PC-9 (cell line): ENCODE data around the gene PCYT2. TPM values are rescaled to one million over a fixed set of nuclear protein-coding genes. Genes with fewer than 3 reads are reported as not detected.

ENCODE experiments used
- BruUV-seq: library from RNA; stranded (reverse); fragments of 400-500 nt; replicated peaks from 2 replicates; lab custom pipeline; 2021; lab: Mats Ljungman, UMichigan
- CTCF ChIA-PET: fragments of 300-600 bp; sonication (Branson Sonifier 250); formaldehyde crosslinking; loops from one replicate; lab custom pipeline; 2022; ENCODE audit warnings: antibody characterized with exemption; lab: Charles Lee
- POLR2A ChIA-PET: fragments of 300-600 bp; sonication (Branson Sonifier 250); formaldehyde crosslinking; loops from one replicate; lab custom pipeline; 2022; ENCODE audit warnings: antibody characterized with exemption; ENCODE audit not compliant: unreplicated experiment; lab: Charles Lee
- DNase-seq, 2 experiments: peaks; one replicate each; pipeline versions ENCODE4 v3.0.0 to v3.0.0-alpha.2; 2015 to 2022; ENCODE audit warnings: mixed read lengths in 1 of 2
- H2AFZ ChIP-seq: fragments of 200-600 bp; sonication (generic); 2 replicates; pipeline ENCODE4 v1.8.1; 2017; ENCODE audit warnings: antibody characterized with exemption
- H3F3A ChIP-seq: fragments of 200-600 bp; sonication (generic); 2 replicates; pipeline ENCODE4 v1.8.1; 2017; ENCODE audit warnings: antibody characterized with exemption, mild to moderate bottlenecking, low read depth; ENCODE audit not compliant: insufficient read depth
- H3K27ac ChIP-seq: fragments of 200-600 bp; sonication (generic); 2 replicates; pipeline ENCODE4 v1.6.1; 2016; ENCODE audit warnings: mixed run types
- H3K27me3 ChIP-seq: fragments of 200-600 bp; sonication (generic); 2 replicates; pipeline ENCODE4 v1.6.1; 2016; ENCODE audit warnings: low read depth, mixed run types; ENCODE audit not compliant: insufficient read depth
- H3K36me3 ChIP-seq: fragments of 200-600 bp; sonication (generic); 2 replicates; pipeline ENCODE4 v1.6.1; 2016; ENCODE audit warnings: low read depth, mixed run types
- H3K4me1 ChIP-seq: fragments of 200-600 bp; sonication (generic); replicated peaks from 2 replicates; pipeline ENCODE4 v1.6.1; 2016; ENCODE audit warnings: mixed run types; ENCODE audit not compliant: insufficient read depth
- H3K4me2 ChIP-seq: fragments of 200-600 bp; sonication (generic); 2 replicates; pipeline ENCODE4 v1.6.1; 2017; ENCODE audit warnings: mixed run types
- H3K4me3 ChIP-seq: fragments of 200-600 bp; sonication (generic); 2 replicates; pipeline ENCODE4 v1.6.1; 2016; ENCODE audit warnings: mixed run types
- H3K79me2 ChIP-seq: fragments of 200-600 bp; sonication (generic); 2 replicates; pipeline ENCODE4 v1.6.1; 2017; ENCODE audit warnings: low read depth, mixed run types
- H3K9me2 ChIP-seq: fragments of 200-600 bp; sonication (generic); 2 replicates; pipeline ENCODE4 v1.8.1; 2017; ENCODE audit warnings: mild to moderate bottlenecking; ENCODE audit not compliant: insufficient read depth
- H3K9me3 ChIP-seq: fragments of 200-600 bp; sonication (generic); 2 replicates; pipeline ENCODE4 v1.8.1; 2016; ENCODE audit warnings: low read depth; ENCODE audit not compliant: insufficient read depth
- H4K20me1 ChIP-seq: fragments of 200-600 bp; sonication (generic); 2 replicates; pipeline ENCODE4 v1.8.1; 2017; ENCODE audit not compliant: insufficient read depth
- CTCF ChIP-seq: fragments of 200-600 bp; sonication (generic); conservative IDR thresholded peaks from 2 replicates; pipeline ENCODE4 v1.6.1; 2017; ENCODE audit warnings: mixed run types, antibody characterized with exemption, mild to moderate bottlenecking, moderate library complexity
- EZH2 ChIP-seq: fragments of 200-600 bp; sonication (generic); IDR thresholded peaks from 2 replicates; pipeline ENCODE4 v1.8.0; 2017; ENCODE audit warnings: antibody characterized with exemption, low read depth
- intact Hi-C: fragments of 100-400 bp; cut with micrococcal nuclease; formaldehyde crosslinking; loops from one replicate; pipeline ENCODE4 v1.10.0; 2022; ENCODE audit not compliant: unreplicated experiment
- total RNA-seq: library from RNA; stranded (reverse); gene quantifications from 2 replicates; pipeline ENCODE4 v1.2.3, GENCODE V29; 2021

The PCYT2 gene
- total RNA-seq, 1 experiment from 2014 or later: 82.2 TPM

DNA sequence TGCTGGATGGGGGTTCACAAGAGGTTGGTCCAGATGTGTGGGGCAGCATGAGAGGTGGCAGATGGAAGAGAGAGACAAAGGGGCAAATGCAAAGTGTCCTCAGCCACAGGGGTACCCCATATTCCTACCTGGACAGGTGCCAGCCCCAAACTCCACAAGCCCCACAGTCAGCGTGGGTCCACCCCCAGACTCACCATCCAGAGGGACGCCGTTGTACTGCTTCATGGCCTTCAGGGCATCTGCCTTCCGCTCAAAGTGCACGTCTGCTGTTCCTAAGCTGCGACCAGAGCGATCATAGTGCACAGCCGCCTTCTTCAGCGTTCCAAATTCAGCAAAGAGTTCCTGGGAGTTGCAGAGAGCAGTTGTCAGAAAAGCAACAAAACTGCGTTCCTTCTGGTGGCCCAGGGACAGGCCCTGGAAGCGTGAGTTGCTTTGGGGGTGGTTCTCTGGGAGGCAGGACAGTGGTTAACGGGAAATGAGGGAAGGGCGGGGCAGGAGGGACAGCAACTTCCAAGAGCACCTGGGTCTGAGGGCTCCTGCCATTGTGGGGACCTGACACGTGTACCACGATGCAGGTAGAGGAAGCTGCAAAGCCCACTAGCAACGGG is 22.1 kb downstream of the PCYT2 start:
- no peaks in the 10 kb centered on the region for H3K9me3 ChIP-seq

DNA sequence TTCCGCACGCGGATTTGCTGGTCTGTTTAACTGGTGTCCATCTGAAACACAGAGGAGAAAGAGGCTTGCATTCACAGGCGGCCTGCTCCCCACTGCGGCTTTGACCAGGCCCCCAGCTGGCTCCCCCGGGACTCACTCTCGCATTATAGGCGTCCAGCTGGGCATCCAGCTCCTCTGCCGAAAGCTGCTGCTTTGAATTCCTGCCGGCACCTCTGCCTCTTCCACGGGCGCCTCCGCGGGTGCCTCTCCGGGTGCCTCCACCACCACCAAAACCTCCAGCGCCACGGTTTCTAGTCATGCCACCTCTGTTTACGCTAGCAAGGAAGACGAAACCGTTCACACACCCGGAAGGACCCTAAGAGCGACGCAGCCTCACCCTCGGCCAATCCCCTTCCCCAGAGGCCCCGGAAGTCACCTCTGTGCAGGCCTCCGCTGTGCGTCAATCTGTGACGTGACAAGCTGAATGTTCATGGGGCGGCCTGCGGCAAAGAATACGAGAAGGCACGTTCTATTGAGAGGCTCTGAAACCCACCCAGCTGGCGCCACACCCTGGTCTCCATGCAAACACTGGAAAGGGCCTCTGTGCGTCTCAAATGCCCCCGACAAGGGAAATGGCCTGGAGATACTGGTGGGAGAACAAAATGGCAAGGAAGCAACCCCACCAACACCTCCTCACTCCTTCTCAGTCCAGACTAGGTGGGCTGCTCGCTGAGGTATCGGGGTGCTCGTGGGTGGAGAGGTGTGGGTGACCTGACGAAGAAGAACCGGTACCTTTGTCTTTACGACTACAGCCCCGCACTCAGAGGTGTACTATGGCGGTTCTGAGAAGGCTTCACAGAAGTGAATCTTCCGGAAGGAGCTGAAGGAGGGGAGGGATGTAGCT is 22.9 kb downstream of the PCYT2 start:
- Histone ChIP-seq H3K79me2 (peaks cover 61% of the 10 kb centered on the region), H3K4me3 (no peak overlapping the region), H3K27me3 (no peaks in the 10 kb centered on the region), H3K9me3 (no peaks in the 10 kb centered on the region), H2AFZ (no peak overlapping the region), H3K27ac (no peak overlapping the region), H3F3A (peaks cover 43% of the 10 kb centered on the region), H3K4me1 (peaks cover 27% of the 10 kb centered on the region), H3K36me3 (no peaks in the 10 kb centered on the region), H3K9me2 (no peaks in the 10 kb centered on the region), H4K20me1 (peaks cover 12% of the 10 kb centered on the region), H3K4me2 (no peak overlapping the region)
- intact Hi-C loops: no loop called here
- TF ChIP-seq EZH2 (no peak), CTCF (no peak)
- ChIA-PET CTCF (no interaction called here), POLR2A (no interaction called here)
- DNase-seq: no peak
- BruUV-seq: no TSS peak

More for the DNA sequence above, 22.1 kb downstream of the PCYT2 start:
- no peaks in the 10 kb centered on the region for H3K36me3 ChIP-seq
- TSS peak; percentile 29 for BruUV-seq
- H3K27me3 ChIP-seq: no peaks in the 10 kb centered on the region
- peaks cover 41% of the 10 kb centered on the region for H3F3A ChIP-seq
- TF ChIP-seq EZH2: no peak
- no peak for TF ChIP-seq CTCF
- intact Hi-C loops: no loop called here
- no peak overlapping the region for H3K27ac ChIP-seq
- peaks cover 12% of the 10 kb centered on the region for H4K20me1 ChIP-seq
- POLR2A ChIA-PET: no interaction called here
- CTCF ChIA-PET: no interaction called here
- DNase-seq: no peak
- peaks cover 27% of the 10 kb centered on the region for H3K4me1 ChIP-seq
- peaks cover 62% of the 10 kb centered on the region for H3K79me2 ChIP-seq
- no peak overlapping the region for H2AFZ ChIP-seq
- H3K9me2 ChIP-seq: no peaks in the 10 kb centered on the region
- H3K4me2 ChIP-seq: no peak overlapping the region
- H3K4me3 ChIP-seq: no peak overlapping the region

- BruUV-seq: no TSS peak
- CTCF ChIA-PET: interaction anchor here (0.6 kb wide), 1 partner anchor 649 kb away, joined by 6 read pairs; no protein-coding TSS in a partner anchor
Measured at GRCh38 chr17:81885869-81886548, 25.2 kb downstream of the PCYT2 start.

More at GRCh38 chr17:81885869-81886548, 25.2 kb downstream of the PCYT2 start:
- Histone ChIP-seq H3K4me3 (no peak overlapping the region), H3K27me3 (no peaks in the 10 kb centered on the region), H3K36me3 (no peaks in the 10 kb centered on the region), H3F3A (peaks cover 39% of the 10 kb centered on the region), H3K79me2 (peaks cover 45% of the 10 kb centered on the region), H3K9me2 (no peaks in the 10 kb centered on the region), H3K4me2 (peak overlapping the region; percentile 46), H4K20me1 (peaks cover 12% of the 10 kb centered on the region), H3K9me3 (no peaks in the 10 kb centered on the region), H3K27ac (0 out of 2 replicates have a peak overlapping the region, but pooled peaks have one; percentile 51), H3K4me1 (peaks cover 27% of the 10 kb centered on the region), H2AFZ (no peak overlapping the region)
- peak; percentile 93 to 96 for DNase-seq
- TF ChIP-seq EZH2 (no peak), CTCF (no peak)
- intact Hi-C loops: loop anchor here (1.0 kb wide), 3 partner anchors 24 to 40 kb away; no protein-coding TSS in a partner anchor
- POLR2A ChIA-PET: interaction anchor here (0.5 to 0.8 kb wide), 5 partner anchors 9 to 106 kb away, joined by 3 to 30 read pairs (median 6); partner anchors contain the start of gene MCRIP1
